GM18517 (cell line): ENCODE measurements around the gene GPR158.
"Not testable (repeated sequence)": the region's sequence is repeated elsewhere in the genome, so short reads cannot be mapped to it uniquely, and the experiment has no call there.

Experiments used
- ATAC-seq: cut with Tn5 transposase; IDR thresholded peaks from one replicate; pipeline ENCODE4 v1.9.1; 2021; ENCODE audit warnings: mild to moderate bottlenecking, moderate library complexity; ENCODE audit not compliant: unreplicated experiment

GPR158 gene

DNA sequence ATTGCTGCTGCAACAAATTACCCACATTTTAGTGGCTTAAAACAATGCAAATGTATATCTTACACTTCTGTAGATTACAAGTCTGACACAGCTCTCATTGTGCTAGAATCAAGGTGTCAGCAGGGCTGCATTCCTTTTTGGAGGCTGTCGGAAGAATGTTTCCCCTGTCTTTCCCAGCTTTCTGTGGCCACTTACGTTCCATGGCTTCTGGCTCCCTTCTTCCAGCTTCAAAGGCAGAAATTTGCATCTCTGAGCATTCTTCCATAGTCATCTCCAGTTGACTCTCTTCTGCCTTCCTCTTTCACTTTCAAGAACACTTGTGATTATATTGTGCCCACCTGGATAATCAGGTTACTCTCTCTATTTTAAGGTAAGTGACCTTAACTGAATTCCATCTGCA, 125.3 kb downstream of the GPR158 start:
- no peak for ATAC-seq

GRCh38 chr10:25304606-25305005, 129.8 kb downstream of the GPR158 start:
- ATAC-seq: no peak

DNA sequence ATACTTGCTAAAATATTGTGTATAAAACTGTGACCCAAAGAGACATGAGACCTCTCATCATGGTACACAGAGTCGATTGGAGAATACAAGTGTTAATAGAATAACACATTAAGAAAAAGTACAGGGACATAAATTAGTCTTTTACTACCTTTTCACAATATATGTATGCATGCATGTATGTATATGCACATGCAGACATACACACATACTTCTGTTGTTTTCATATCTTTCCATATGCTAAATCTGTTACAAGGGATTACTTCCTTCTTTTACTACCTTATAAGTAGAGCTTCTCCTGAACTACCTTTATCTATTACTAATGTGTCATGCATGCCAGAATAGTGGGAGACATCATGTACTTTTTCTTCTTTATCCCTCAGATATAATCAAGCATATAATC, 131.6 kb downstream of the GPR158 start:
- no peak for ATAC-seq

DNA sequence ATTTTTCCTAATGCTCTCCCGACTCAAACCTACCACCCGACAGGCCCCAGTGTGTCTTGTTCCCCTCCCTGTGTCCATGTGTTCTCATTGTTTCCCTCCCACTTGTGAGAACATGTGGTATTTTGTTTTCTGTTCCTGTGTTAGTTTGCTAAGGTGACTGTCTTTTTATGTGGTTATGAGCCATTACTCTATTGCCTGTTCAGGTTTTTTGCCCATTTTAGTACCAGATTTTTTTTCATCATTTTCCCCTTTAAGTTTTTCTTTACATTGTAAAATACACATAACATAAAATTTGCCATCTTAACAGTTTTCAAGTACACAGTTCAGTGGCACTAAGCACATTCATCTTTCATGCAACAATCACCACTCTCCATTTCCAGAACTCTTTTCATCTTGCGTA, 133.5 kb downstream of the GPR158 start:
- ATAC-seq: no peak

DNA sequence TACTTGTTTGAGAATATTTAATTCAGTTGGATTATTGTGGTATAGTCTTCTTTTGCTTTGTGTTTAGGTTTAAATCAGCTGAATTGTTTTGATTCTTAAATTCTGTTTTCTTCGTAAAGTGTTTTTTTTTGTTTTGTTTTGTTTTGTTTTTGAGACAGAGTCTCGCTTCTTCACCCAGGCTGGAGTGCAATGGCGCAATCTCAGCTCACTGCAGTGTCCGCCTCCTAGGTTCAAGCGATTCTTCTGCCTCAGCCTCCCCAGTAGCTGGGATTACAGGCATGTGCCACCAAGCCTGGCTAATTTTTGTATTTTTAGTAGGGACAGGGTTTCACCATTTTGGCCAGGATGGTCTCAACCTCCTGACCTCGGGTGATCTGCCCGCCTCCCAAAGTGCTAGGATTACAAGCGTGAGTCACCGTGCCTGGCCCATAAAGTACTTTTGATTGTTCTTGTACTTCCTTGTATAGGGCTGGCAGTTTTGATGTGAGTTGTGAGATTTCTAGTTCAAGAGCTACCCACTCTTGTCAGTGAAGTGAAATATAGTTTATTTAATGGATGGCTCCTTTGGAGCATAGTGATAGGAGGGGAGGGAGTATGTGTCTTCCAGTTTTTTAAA, 142.9 kb downstream of the GPR158 start:
- not testable (repeated sequence) for ATAC-seq

- no peak for ATAC-seq
These were observed 152.5 kb downstream of the GPR158 start for GRCh38 chr10:25327273-25327672.

DNA sequence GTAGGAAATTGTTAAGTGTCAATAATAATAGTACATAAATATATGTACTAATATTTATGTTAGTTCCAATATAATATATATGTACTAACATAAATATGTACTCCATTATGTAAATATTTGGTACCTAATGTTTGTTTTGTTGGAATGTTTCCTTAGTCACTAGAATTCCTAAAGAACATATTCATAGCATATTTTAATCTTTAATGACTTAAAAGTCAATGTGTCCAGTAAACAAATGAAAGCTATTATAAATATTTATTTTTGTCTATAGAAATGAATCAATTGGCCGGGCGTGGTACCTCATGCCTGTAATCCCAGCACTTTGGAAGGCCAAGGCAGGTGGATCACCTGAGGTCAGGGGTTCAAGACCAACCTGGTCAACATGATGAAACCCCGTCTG, 153.6 kb downstream of the GPR158 start:
- no peak for ATAC-seq

GRCh38 chr10:25329587-25329986, 154.8 kb downstream of the GPR158 start:
- not testable (repeated sequence) for ATAC-seq

GRCh38 chr10:25334445-25334844, 159.6 kb downstream of the GPR158 start:
- no peak for ATAC-seq

GRCh38 chr10:25336330-25336729, 161.5 kb downstream of the GPR158 start:
- ATAC-seq: no peak

- ATAC-seq: no peak
These were observed 163.5 kb downstream of the GPR158 start for GRCh38 chr10:25338271-25338670.

DNA sequence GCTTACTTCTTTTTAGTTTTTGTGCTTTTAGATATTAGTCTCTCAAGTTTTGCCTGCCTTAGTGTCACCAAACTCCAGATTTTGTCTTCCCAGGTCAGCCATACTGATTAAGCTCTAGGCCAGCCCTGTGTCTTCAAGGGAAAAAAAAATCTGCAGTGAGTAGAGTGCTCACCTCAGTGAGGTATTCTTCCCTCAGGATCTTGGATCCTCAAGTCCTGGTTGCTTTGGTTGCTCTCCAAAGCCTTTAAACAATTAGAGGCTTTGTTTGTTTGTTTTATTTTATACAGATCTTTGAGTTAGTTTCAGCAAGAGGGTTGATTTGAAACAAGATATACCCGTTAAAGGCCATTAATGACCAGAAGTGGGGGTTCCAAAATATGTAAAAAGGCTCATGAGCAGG, 165.2 kb downstream of the GPR158 start:
- ATAC-seq: no peak

DNA sequence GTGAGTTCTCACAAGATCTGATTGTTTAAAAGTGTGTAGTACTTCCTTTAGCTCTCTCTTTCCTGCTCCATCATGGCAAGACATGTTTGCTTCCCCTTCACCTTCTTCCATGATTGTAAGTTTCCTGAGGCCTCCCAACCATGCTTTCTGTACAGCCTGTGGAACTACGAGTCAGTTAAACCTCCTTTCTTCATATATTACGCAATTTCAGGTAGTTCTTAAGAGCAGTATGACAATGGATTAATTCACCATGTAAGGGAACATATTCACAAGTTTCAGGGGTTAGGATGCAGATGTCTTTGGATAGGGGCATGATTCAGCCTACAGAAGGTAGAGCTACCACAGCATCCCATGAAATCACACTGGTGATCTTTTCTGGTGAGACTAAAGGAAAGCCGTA, 174.7 kb downstream of the GPR158 start:
- ATAC-seq: no peak

- ATAC-seq: no peak
These were observed 181.8 kb downstream of the GPR158 start for GRCh38 chr10:25356609-25357008.

DNA sequence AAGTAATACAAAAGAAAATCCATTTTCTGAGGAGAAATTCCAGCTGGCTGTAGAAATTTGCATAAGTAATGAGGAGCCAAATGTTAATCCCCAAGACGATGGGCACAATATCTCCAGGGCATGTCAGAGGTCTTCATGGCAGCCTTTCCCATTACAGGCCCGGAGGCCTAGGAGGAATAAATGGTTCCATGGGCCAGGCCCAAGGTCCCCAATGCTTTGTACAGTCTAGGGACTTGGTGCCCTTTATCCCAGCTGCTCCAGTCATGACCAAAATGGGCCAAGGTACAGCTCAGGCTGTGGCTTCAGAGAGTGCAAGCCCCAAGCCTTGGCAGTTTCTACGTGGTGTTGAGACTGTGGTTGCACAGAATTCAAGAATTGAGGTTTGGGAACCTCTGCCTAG, 182.5 kb downstream of the GPR158 start:
- ATAC-seq: no peak

DNA sequence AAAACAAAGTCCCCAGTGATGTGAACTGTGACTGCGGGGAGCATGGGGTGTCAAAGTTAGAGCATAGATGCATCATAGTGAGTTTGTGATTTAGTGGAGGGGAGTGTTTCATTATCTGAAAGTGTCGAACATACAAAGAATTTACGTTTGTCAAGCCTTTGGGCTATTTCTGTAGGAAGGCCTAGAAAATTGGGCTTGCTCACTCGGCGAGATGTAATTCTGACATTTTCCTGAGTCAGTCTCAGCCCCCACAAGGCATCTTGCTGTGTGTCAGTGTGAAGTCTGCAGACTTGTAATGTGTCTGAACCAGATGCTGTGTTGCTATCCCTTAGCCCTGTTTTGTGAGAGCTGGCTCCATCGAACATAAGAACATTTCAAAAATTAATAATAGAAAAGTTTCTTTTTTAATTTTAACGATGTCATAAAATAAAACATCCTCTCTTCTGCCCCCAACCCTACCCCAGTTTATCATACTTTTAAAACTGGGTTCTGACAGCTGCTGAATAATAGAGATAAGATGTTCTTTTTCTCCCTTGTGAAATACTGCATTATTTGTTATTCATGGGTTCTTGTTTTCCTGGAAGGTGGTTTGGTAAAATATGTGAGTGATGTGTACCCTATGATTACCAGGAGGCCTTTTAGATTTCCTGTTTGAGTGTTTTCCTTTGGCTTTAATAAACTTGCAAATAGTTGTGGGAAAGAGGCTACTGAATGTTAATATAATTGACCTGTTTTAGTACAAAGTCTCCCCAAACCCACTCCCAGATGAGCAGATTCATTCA, 207.4 kb downstream of the GPR158 start:
- no peak for ATAC-seq

- ATAC-seq: not testable (repeated sequence)
These were observed 208.1 kb downstream of the GPR158 start for GRCh38 chr10:25382901-25383300.

DNA sequence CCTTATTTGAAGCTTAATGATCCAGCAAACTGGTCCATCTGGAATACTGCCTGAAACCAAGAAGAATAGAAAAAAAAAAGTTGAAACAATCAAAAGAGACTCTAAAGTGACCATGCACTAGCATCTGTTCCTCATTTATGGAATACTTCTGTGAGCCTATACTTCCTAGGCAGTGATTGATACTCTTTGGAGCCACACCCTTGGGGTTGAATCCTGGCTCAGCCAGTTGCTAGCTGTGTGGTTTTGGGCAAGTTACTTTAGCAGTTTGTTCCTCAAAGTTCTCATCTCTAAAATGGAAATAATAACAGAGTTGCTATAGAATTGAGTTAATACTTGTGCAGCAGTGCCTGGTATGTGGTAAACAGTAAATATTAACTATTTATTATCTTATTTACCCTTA, 208.9 kb downstream of the GPR158 start:
- no peak for ATAC-seq

GRCh38 chr10:25384618-25385017, 209.8 kb downstream of the GPR158 start:
- no peak for ATAC-seq

DNA sequence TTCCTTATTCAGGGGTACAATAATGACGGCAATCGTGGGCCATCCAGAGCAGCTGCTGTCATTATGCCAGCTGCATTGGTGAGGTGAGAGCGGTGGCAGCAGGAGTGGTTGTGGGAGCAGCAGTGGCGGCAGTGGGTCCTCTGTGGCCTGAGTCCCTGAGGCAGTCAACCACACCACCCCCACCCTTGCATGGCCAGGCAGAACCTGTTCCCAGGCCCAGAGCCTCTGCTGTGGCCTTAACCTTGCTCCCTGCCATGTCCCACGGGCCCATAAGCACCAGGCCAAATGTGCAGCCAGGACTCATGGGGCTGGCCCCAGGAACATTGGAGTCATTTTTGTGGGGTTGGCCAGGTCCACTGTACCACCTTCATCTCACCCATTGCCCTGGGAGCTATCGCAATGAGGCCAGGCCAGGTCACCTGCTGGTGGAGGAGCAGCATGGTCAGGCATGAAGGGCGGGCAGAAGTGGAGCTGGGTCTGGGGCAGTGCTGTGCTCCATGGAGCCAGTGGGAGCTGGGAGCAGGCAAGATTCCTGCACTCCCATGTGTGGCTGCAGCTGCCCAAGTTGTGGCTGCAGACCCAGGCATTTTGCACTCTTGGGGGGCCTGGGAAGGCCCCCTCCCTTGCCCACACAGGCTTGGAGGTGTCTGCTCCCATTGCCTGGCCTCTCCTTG, 213.5 kb downstream of the GPR158 start:
- no peak for ATAC-seq

GRCh38 chr10:25388862-25389206, 214.0 kb downstream of the GPR158 start:
- no peak for ATAC-seq

DNA sequence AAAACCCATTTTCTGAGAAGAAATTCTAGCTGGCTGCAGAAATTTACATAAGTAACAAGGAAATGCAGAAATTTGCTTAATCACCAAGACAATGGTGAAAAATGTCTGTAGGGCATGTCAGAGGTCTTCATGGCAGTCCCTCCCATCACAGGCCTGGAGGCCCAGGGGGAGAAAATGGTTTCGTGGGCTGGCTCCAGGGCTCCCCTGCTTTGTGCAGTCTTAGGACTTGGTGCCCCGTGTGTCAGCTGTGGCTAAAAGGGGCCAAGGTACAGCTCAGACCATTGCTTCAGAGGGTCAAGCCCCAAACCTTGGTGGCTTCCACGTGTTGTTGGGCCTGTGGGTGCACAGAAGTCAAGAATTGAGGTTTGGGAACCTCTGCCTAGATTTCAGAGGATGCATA, 215.9 kb downstream of the GPR158 start:
- ATAC-seq: no peak
